Keratinocyte (primary cell): ENCODE results near the gene CFAP299. TPM values are rescaled to one million over a fixed set of nuclear protein-coding genes. Genes with fewer than 3 reads are reported as not detected.

Source experiments
- DNase-seq: peaks from one replicate; pipeline ENCODE4 v3.0.0-alpha.2; 2011; ENCODE audit warnings: low read depth, missing footprints, low spot score
- FAIRE-seq: peaks from 2 replicates; lab custom pipeline; 2011; peaks lifted over from hg19 to GRCh38; lab: Jason Lieb, UNC
- H2AFZ ChIP-seq: 2 replicates; pipeline ENCODE4 v1.6.0; 2012; ENCODE audit warnings: low read length, control low read depth, inconsistent platforms; ENCODE audit not compliant: control insufficient read depth
- H3K27ac ChIP-seq: 2 replicates; pipeline ENCODE4 v1.5.1; 2011; ENCODE audit warnings: low read length; ENCODE audit not compliant: control insufficient read depth, insufficient read depth
- H3K27me3 ChIP-seq: 3 replicates; pipeline ENCODE4 v1.6.0; 2011; ENCODE audit warnings: low read length; ENCODE audit not compliant: control insufficient read depth, insufficient read depth; ENCODE audit errors: extremely low read depth
- H3K36me3 ChIP-seq, 2 experiments: 2 replicates in 1 of 2; 3 replicates in 1 of 2; pipeline ENCODE4 v1.5.1; 2011; ENCODE audit warnings: low read length in 2 of 2, mild to moderate bottlenecking in 1 of 2; ENCODE audit not compliant: control insufficient read depth in 2 of 2, insufficient read depth in 2 of 2; ENCODE audit errors: extremely low read depth in 1 of 2
- H3K4me1 ChIP-seq: 3 replicates; pipeline ENCODE4 v1.5.1; 2011; ENCODE audit warnings: low read length; ENCODE audit not compliant: control insufficient read depth, insufficient read depth; ENCODE audit errors: extremely low read depth
- H3K4me2 ChIP-seq: 3 replicates; pipeline ENCODE4 v1.6.0; 2011; ENCODE audit warnings: low read depth, low read length; ENCODE audit not compliant: control insufficient read depth, insufficient read depth; ENCODE audit errors: extremely low read depth
- H3K4me3 ChIP-seq, 3 experiments: fragments of 200-600 bp in 1 of 3; sonication (generic) in 1 of 3; 2 replicates in 2 of 3; 3 replicates in 1 of 3; pipeline ENCODE4 v1.5.1; 2011 to 2016; ENCODE audit warnings: low read length in 3 of 3, mild to moderate bottlenecking in 3 of 3, control low read depth in 2 of 3, inconsistent platforms in 1 of 3, low read depth in 1 of 3, mixed read lengths in 1 of 3, mixed run types in 1 of 3, moderate library complexity in 1 of 3; ENCODE audit not compliant: control insufficient read depth in 2 of 3, insufficient read depth in 2 of 3; ENCODE audit errors: extremely low read depth in 1 of 3
- H3K79me2 ChIP-seq: 2 replicates; pipeline ENCODE4 v1.6.0; 2012; ENCODE audit warnings: low read length; ENCODE audit not compliant: control insufficient read depth, insufficient read depth
- H3K9ac ChIP-seq: 3 replicates; pipeline ENCODE4 v1.6.0; 2011; ENCODE audit warnings: low read length; ENCODE audit not compliant: control insufficient read depth, insufficient read depth; ENCODE audit errors: extremely low read depth
- H3K9me1 ChIP-seq: 3 replicates; pipeline ENCODE4 v1.6.0; 2011; ENCODE audit warnings: low read length; ENCODE audit not compliant: control insufficient read depth, insufficient read depth; ENCODE audit errors: extremely low read depth
- H3K9me3 ChIP-seq: 2 replicates; pipeline ENCODE4 v1.5.1; 2012; ENCODE audit warnings: low read depth, low read length; ENCODE audit not compliant: control insufficient read depth
- H4K20me1 ChIP-seq: 3 replicates; pipeline ENCODE4 v1.6.0; 2011; ENCODE audit warnings: low read length; ENCODE audit not compliant: control insufficient read depth, insufficient read depth; ENCODE audit errors: extremely low read depth
- CTCF ChIP-seq, 3 experiments: IDR thresholded peaks in 1 of 3; conservative IDR thresholded peaks in 1 of 3; optimal IDR thresholded peaks in 1 of 3; 2 replicates in 2 of 3; 3 replicates in 1 of 3; pipeline versions ENCODE3 to v1.5.1; 2011; ENCODE audit warnings: low read length in 3 of 3, mild to moderate bottlenecking in 3 of 3, moderate library complexity in 2 of 3, control low read depth in 1 of 3, inconsistent platforms in 1 of 3; ENCODE audit not compliant: insufficient read depth in 2 of 3; ENCODE audit errors: extremely low read depth in 1 of 3
- EZH2 ChIP-seq: IDR thresholded peaks from one replicate; pipeline ENCODE4 v1.6.1; 2012; ENCODE audit warnings: inconsistent platforms, mild to moderate bottlenecking, low read length, moderate library complexity
- dilution Hi-C: fragments of 300-500 bp; cut with MboI; formaldehyde crosslinking; loops from one replicate; pipeline ENCODE4 v1.7.0; 2020; ENCODE audit warnings: low sequenced_read_pairs; ENCODE audit not compliant: extremely low pct_ligation_motif_present
- polyA plus RNA-seq, 5 experiments: library from polyadenylated mRNA; depleted of rRNA in 3 of 5; stranded (reverse) in 3 of 5; stranded (forward) in 1 of 5; unstranded in 1 of 5; fragments of >200 nt; gene quantifications; 1 replicate in 1 of 5; 2 replicates in 3 of 5; 3 replicates in 1 of 5; pipeline versions ENCODE4 v1.2.1 to v1.2.3, GENCODE V29; 2011 to 2012; ENCODE audit warnings: missing spikeins in 2 of 5, low read depth in 1 of 5, low replicate concordance in 1 of 5

CFAP299 gene
- polyA plus RNA-seq, 1 donor (not counting 4 experiments of a cell fraction or from before 2014, with no cell fraction given): 0.14 TPM

GRCh38 chr4:80811406-80811805 lies 475.9 kb downstream of the CFAP299 start:
- dilution Hi-C loops: no loop called here
- Histone ChIP-seq H3K27ac (no peak overlapping the region), H3K4me1 (no peaks in the 10 kb centered on the region), H3K36me3 (no peaks in the 10 kb centered on the region), H3K9me3 (no peaks in the 10 kb centered on the region), H2AFZ (no peak overlapping the region), H3K9ac (no peak overlapping the region), H3K4me3 (no peak overlapping the region), H3K4me2 (no peak overlapping the region), H3K27me3 (no peaks in the 10 kb centered on the region), H4K20me1 (no peaks in the 10 kb centered on the region), H3K79me2 (no peaks in the 10 kb centered on the region), H3K9me1 (no peaks in the 10 kb centered on the region)
- no peak for FAIRE-seq
- no peak for DNase-seq
- TF ChIP-seq EZH2: no peak
- no peak for TF ChIP-seq CTCF (optimal IDR thresholded peaks at IDR 0.05 in 1 of 3, IDR thresholded peaks at IDR 0.05 in 1 of 3, conservative IDR thresholded peaks at IDR 0.05 in 1 of 3; ENCODE audit: extremely low read depth in 1 of 3, insufficient read depth in 2 of 3, low read length in 3 of 3)

- Histone ChIP-seq H3K4me1 (no peaks in the 10 kb centered on the region), H3K27me3 (no peaks in the 10 kb centered on the region), H3K4me2 (no peak overlapping the region), H2AFZ (no peak overlapping the region), H3K4me3 (no peak overlapping the region), H3K36me3 (no peaks in the 10 kb centered on the region), H3K9ac (no peak overlapping the region), H3K27ac (no peak overlapping the region), H3K9me1 (no peaks in the 10 kb centered on the region), H3K9me3 (no peaks in the 10 kb centered on the region), H4K20me1 (no peaks in the 10 kb centered on the region), H3K79me2 (no peaks in the 10 kb centered on the region)
- FAIRE-seq (no peak), DNase-seq (no peak)
- no peak for TF ChIP-seq EZH2
- no peak for TF ChIP-seq CTCF (optimal IDR thresholded peaks at IDR 0.05 in 1 of 3, IDR thresholded peaks at IDR 0.05 in 1 of 3, conservative IDR thresholded peaks at IDR 0.05 in 1 of 3; ENCODE audit: extremely low read depth in 1 of 3, insufficient read depth in 2 of 3, low read length in 3 of 3)
- dilution Hi-C loops: no loop called here
These were observed 476.6 kb downstream of the CFAP299 start for GRCh38 chr4:80812145-80812544.
